Upper lobe of left lung (tissue), 6 donors: ENCODE measurements around the gene SPTB. TPM values are rescaled to one million over a fixed set of nuclear protein-coding genes. Genes with fewer than 3 reads are reported as not detected.

Source experiments
- ATAC-seq, 2 donors: fragments of 200-7000 bp; cut with Tn5 transposase; one replicate each; pipeline ENCODE4 v1.9.1; 2022; ENCODE audit warnings: mild to moderate bottlenecking in 2 of 2, moderate library complexity in 2 of 2; ENCODE audit not compliant: low FRiP score in 2 of 2
- DNase-seq, 2 donors: peaks; one replicate each; pipeline ENCODE4 v3.0.0-alpha.2; 2019 to 2020
- H3K27ac ChIP-seq, 4 donors: fragments of 200-600 bp; sonication (generic); one replicate each; pipeline ENCODE4 v1.5.1; 2016 to 2019
- H3K27me3 ChIP-seq, 4 donors: fragments of 200-600 bp; sonication (generic); one replicate each; pipeline ENCODE4 v1.5.1; 2017 to 2019
- H3K36me3 ChIP-seq, 4 donors: fragments of 200-600 bp; sonication (generic); one replicate each; pipeline ENCODE4 v1.5.1; 2016 to 2019
- H3K4me1 ChIP-seq, 4 donors: fragments of 200-600 bp; sonication (generic); one replicate each; pipeline ENCODE4 v1.5.1; 2018 to 2019
- H3K4me3 ChIP-seq, 4 donors: fragments of 200-600 bp; sonication (generic); one replicate each; pipeline ENCODE4 v1.5.1; 2017 to 2019; ENCODE audit warnings: mild to moderate bottlenecking in 2 of 4, moderate library complexity in 1 of 4
- H3K9me3 ChIP-seq, 4 donors: fragments of 200-600 bp; sonication (generic); one replicate each; pipeline ENCODE4 v1.5.1; 2018 to 2019
- EP300 ChIP-seq, 4 donors: sonication (generic); formaldehyde crosslinking; IDR thresholded peaks; one replicate each; pipeline ENCODE4 v1.5.1; 2017; ENCODE audit warnings: antibody characterized with exemption in 4 of 4, control low read depth in 2 of 4
- POLR2A ChIP-seq, 4 donors: fragments of 450-650 bp; IDR thresholded peaks; one replicate each; pipeline ENCODE4 v1.5.1; 2016 to 2017; ENCODE audit warnings: antibody characterized with exemption in 4 of 4, mild to moderate bottlenecking in 2 of 4
- POLR2AphosphoS5 ChIP-seq, 2 donors: sonication (generic); formaldehyde crosslinking; IDR thresholded peaks; one replicate each; pipeline ENCODE4 v1.5.1; 2017; ENCODE audit warnings: antibody characterized with exemption in 2 of 2
- WGBS, 2 donors: methylation state at CpG; one replicate each; pipeline ENCODE4 v1.1.5; 2017 to 2018; 5-methylcytosine and 5-hydroxymethylcytosine counted together
- total RNA-seq, 6 donors: library from RNA; depleted of rRNA in 4 of 6; stranded (reverse); fragments of >200 nt in 4 of 6; gene quantifications; one replicate each; pipeline versions ENCODE4 v1.1.0 to v1.2.1, GENCODE V29; 2016 to 2021
- TF ChIP-seq, protein P1 (sequence below), 6 experiments: fragments of 450-650 bp in 4 of 6; fragments of 200-600 bp in 2 of 6; sonication (generic) in 2 of 6; IDR thresholded peaks; one replicate each; pipeline ENCODE4 v1.5.1; 2016 to 2019; ENCODE audit warnings: antibody characterized with exemption in 6 of 6
- donor health status: DM: no; HTN: no; CAD: no; lungs with moderate emphysema.
- donor health status: DM: no; HTN: yes; CAD: no; lungs with severe emphysema.

Gene SPTB
- total RNA-seq, 6 donors from 2014 or later = 2.1 to 3.3 (median 2.7) TPM

DNA sequence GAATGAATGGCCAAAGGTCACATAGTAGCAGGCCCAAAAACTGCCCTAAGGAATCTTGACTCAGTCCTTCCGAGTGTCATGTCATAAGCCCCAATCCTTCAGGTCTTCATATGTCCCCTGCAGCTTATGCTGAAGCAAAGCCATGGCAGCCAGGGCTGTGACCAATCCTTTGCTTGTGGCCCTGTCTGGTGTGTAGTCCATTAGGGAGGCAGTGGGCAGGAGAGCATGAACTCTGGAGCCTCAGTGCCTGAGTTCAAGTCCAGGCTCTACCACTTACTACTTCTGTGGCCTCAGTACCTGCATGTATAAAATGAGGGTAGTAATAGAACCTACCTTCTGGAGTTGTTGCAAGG, 155.2 kb downstream of the SPTB start:
- ATAC-seq = no peak
- Histone ChIP-seq H3K4me1 (peaks cover 34 to 47% (median 39%) of the 10 kb centered on the region in 4 donors), H3K27ac (peak overlapping the region in 2 of 4 donors; percentile 10 to 45), H3K36me3 (peaks cover 0 to 19% (median 13%) of the 10 kb centered on the region in 4 donors), H3K4me3 (no peak overlapping the region), H3K9me3 (no peaks in the 10 kb centered on the region), H3K27me3 (no peaks in the 10 kb centered on the region)
- DNase-seq = no peak
- WGBS, 2 donors = 70 to 94% methylated on average over 1 of the region's 1 CpG
- TF ChIP-seq EP300 (IDR thresholded peaks at IDR 0.05) = no peak
- TF ChIP-seq POLR2AphosphoS5 (IDR thresholded peaks at IDR 0.05) = no peak
- TF ChIP-seq POLR2A (IDR thresholded peaks at IDR 0.05) = no peak

- Histone ChIP-seq H3K27ac (peak overlapping the region in 3 of 4 donors; percentile 10 to 45 (median 45)), H3K9me3 (no peaks in the 10 kb centered on the region), H3K36me3 (peaks cover 0 to 14% (median 11%) of the 10 kb centered on the region in 4 donors), H3K27me3 (no peaks in the 10 kb centered on the region), H3K4me1 (peaks cover 38 to 48% (median 40%) of the 10 kb centered on the region in 4 donors), H3K4me3 (no peak overlapping the region)
- DNase-seq (no peak), ATAC-seq (no peak)
- 75 to 81% methylated on average over 11 to 15 of the region's 15 CpGs for WGBS, 2 donors
- TF ChIP-seq EP300 (IDR thresholded peaks at IDR 0.05) = no peak
- TF ChIP-seq, protein P1, sequence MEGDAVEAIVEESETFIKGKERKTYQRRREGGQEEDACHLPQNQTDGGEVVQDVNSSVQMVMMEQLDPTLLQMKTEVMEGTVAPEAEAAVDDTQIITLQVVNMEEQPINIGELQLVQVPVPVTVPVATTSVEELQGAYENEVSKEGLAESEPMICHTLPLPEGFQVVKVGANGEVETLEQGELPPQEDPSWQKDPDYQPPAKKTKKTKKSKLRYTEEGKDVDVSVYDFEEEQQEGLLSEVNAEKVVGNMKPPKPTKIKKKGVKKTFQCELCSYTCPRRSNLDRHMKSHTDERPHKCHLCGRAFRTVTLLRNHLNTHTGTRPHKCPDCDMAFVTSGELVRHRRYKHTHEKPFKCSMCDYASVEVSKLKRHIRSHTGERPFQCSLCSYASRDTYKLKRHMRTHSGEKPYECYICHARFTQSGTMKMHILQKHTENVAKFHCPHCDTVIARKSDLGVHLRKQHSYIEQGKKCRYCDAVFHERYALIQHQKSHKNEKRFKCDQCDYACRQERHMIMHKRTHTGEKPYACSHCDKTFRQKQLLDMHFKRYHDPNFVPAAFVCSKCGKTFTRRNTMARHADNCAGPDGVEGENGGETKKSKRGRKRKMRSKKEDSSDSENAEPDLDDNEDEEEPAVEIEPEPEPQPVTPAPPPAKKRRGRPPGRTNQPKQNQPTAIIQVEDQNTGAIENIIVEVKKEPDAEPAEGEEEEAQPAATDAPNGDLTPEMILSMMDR (IDR thresholded peaks at IDR 0.05) = no peak
- TF ChIP-seq POLR2A (IDR thresholded peaks at IDR 0.05) = no peak
- no peak for TF ChIP-seq POLR2AphosphoS5 (IDR thresholded peaks at IDR 0.05)
Measured at GRCh38 chr14:64723691-64724577, 155.8 kb downstream of the SPTB start.

DNA sequence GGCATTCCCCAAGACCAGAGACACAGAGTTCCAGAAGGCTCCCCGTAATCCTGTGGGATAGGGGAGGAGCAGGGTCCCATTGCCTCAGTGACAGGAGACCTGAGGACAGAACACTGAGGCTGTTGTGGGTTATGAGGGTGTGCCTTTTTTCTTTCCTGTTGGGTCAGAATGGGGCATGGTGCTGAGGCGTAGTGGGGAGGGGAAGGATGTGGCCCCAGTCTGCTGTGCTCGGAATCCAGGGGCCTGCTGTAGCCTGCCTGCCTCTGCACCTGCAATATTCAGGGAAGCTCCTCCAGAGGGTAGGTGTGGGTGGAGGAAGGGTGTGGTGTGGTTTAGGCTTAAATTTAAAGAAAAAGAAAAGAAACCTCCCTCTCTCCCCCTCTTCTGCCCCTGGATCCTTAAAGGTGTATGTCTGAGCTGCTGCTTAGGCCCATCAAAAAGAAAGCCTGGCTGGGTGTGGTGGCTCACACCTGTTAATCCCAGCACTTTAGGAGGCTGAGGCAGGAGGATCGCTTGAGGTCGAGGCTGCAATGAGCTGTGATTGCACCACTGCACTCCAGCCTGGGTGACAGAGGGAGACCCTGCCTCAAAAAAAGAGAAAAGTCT, 156.8 kb downstream of the SPTB start:
- TF ChIP-seq, protein P1 (IDR thresholded peaks at IDR 0.05) = no peak
- TF ChIP-seq POLR2A (IDR thresholded peaks at IDR 0.05) = no peak
- no peak for TF ChIP-seq EP300 (IDR thresholded peaks at IDR 0.05)
- TF ChIP-seq POLR2AphosphoS5 (IDR thresholded peaks at IDR 0.05) = no peak
- H3K4me1 ChIP-seq = peaks cover 41 to 58% (median 45%) of the 10 kb centered on the region in 4 donors
- H3K4me3 ChIP-seq = no peak overlapping the region
- 82 to 89% methylated on average over 4 to 5 of the region's 5 CpGs for WGBS, 2 donors
- H3K9me3 ChIP-seq = no peaks in the 10 kb centered on the region
- H3K27me3 ChIP-seq = no peaks in the 10 kb centered on the region
- peaks cover 0 to 4% (median 3%) of the 10 kb centered on the region in 4 donors for H3K36me3 ChIP-seq
- ATAC-seq = peak in 1 of 2 donors; percentile 34
- peak overlapping the region in 3 of 4 donors; percentile 13 to 48 (median 45) for H3K27ac ChIP-seq
- no peak for DNase-seq

GRCh38 chr14:64721899-64722298, 157.8 kb downstream of the SPTB start:
- H3K9me3 ChIP-seq = no peaks in the 10 kb centered on the region
- peak overlapping the region; percentile 13 to 48 (median 41) for H3K27ac ChIP-seq
- H3K36me3 ChIP-seq = no peaks in the 10 kb centered on the region
- TF ChIP-seq POLR2AphosphoS5 (IDR thresholded peaks at IDR 0.05) (no peak), EP300 (IDR thresholded peaks at IDR 0.05) (no peak), POLR2A (IDR thresholded peaks at IDR 0.05) (no peak)
- TF ChIP-seq, protein P1 (IDR thresholded peaks at IDR 0.05) = no peak
- ATAC-seq (no peak), DNase-seq (no peak)
- H3K27me3 ChIP-seq = no peaks in the 10 kb centered on the region
- WGBS, 2 donors = 71 to 86% methylated on average over 9 of the region's 9 CpGs
- H3K4me1 ChIP-seq = peaks cover 52 to 68% (median 56%) of the 10 kb centered on the region in 4 donors
- H3K4me3 ChIP-seq = no peak overlapping the region

GRCh38 chr14:64721391-64721791, 158.3 kb downstream of the SPTB start:
- Histone ChIP-seq H3K27ac (peak overlapping the region; percentile 13 to 48 (median 41)), H3K27me3 (no peaks in the 10 kb centered on the region), H3K4me3 (no peak overlapping the region), H3K4me1 (peaks cover 56 to 73% (median 60%) of the 10 kb centered on the region in 4 donors), H3K36me3 (no peaks in the 10 kb centered on the region), H3K9me3 (no peaks in the 10 kb centered on the region)
- 20 to 53% methylated on average over 1 to 5 of the region's 5 CpGs for WGBS, 2 donors
- ATAC-seq = peak in 1 of 2 donors; percentile 3
- TF ChIP-seq, protein P1 (IDR thresholded peaks at IDR 0.05) = no peak
- no peak for TF ChIP-seq POLR2A (IDR thresholded peaks at IDR 0.05)
- TF ChIP-seq EP300 (IDR thresholded peaks at IDR 0.05) = no peak
- no peak for TF ChIP-seq POLR2AphosphoS5 (IDR thresholded peaks at IDR 0.05)
- DNase-seq = no peak
